NCI-H1092 treated with DMSO at 0.1 percent for 48 hours (cell line): ENCODE data around the gene EXOSC5.
"Not testable (repeated sequence)": the region's sequence is repeated elsewhere in the genome, so short reads cannot be mapped to it uniquely, and the experiment has no call there.

Experiments
- DNase-seq: peaks from one replicate; lab custom pipeline; 2025; lab: John Stamatoyannopoulos, UW

Gene EXOSC5

GRCh38 chr19:41426116-41426841 lies 29.1 kb upstream of the EXOSC5 start:
- DNase-seq = no peak

GRCh38 chr19:41425174-41426115 lies 28.3 kb upstream of the EXOSC5 start:
- no peak for DNase-seq

- no peak for DNase-seq
These were observed 27.4 kb upstream of the EXOSC5 start for GRCh38 chr19:41424335-41425173.

DNA sequence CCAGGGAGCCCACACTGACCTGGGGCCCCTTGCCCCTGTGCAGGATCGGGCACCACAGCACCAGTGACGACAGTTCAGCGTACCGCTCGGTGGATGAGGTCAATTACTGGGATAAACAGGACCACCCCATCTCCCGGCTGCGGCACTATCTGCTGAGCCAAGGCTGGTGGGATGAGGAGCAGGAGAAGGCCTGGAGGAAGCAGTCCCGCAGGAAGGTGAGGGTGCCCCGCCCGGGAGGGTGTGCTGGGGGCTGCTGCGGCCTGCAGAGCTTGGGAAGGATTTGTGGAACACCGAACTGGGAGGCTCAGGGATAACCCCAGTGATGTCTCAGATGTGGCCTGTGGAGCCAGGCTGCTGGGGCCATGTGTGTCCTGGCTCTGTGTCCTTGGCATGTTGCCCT lies 25.8 kb upstream of the EXOSC5 start:
- DNase-seq = no peak

DNA sequence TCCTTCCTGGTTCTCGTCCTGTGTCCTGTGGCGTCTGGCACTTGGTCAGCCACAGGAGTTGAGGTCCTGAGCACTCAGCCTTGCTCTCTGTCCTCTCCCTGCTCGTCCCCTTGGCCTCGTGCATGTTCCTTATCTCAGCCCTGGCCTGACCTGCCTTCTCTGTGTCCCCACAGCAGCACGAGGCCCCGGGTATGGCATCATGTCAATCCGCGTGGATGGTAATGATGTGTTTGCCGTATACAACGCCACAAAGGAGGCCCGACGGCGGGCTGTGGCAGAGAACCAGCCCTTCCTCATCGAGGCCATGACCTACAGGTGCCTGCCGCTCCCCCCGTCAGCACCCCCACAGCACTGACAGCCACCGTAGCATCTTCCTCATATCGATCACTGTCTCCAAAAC lies 25.3 kb upstream of the EXOSC5 start:
- no peak for DNase-seq

DNA sequence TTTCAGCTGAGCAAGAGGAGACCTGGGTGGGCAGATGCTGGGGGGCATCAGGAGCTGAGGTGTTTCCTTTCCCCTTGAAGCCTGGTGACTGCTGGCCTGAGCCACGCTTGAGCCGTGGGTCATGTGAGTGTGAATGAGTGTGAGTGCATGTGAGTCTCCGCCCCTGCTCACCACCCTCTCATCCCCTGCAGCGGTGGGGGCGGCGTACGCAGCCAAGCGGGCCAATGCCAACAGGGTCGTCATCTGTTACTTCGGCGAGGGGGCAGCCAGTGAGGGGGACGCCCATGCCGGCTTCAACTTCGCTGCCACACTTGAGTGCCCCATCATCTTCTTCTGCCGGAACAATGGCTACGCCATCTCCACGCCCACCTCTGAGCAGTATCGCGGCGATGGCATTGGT lies 24.8 kb upstream of the EXOSC5 start:
- no peak for DNase-seq

DNA sequence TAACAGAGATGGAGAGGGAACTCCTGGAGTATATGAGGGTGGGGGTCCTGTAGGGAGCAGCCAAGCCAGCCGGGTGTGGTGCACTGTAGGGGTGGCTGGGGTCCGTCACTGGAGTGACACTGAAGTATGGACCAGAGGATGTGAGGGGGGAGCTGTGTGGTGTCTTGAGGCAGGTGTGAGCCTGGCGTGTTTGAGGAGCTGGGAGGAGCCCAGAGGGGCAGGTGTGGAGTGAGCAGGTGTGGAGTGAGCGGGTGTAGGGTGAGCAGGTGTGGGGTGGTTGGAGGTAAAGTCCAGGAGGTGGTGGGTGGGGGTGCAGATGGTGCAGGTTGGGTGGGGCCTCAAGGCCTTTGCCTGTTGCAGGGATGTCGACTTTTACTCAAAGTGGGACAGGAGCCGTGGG lies 24.2 kb upstream of the EXOSC5 start:
- DNase-seq = no peak

DNA sequence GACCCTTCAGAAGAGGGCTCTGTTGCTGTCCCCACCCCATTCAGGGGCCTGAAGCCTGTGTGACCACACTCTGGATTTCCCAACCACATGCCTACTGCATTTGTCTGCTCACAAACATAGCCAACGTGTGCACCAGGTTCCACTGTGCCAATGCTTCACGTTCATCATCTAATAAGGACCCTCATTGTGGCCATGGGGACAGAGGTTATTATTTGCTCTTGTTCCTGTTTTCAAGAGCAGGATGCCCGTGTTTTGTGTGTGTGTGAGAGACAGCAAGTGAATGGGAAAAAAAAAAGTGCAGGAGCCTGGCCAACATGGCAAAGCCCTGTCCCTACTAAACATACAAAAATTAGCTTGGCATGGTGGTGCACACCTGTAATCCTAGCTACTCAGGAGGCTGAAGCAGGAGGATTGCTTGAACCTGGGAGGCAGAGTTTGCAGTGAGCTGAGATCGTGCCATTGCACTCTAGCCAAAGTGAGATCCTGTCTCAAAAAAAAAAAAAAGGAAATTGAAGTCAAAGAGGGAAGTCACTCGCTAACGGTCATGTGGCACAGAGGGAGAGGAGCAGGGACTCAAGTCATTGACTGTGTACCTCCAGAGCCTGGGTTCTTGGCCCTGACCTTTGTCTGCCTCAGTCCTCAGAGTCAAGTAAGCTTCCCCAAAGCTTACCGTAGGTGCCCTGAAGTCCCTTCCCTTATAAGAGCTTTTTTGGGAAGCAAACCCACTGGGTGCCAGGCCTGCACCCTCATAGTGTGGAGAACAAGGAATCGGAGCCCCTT lies 23.1 kb upstream of the EXOSC5 start:
- no peak for DNase-seq

GRCh38 chr19:41416194-41416674 lies 19.1 kb upstream of the EXOSC5 start:
- DNase-seq = no peak

GRCh38 chr19:41415154-41415571 lies 18.0 kb upstream of the EXOSC5 start:
- peak; percentile 23 for DNase-seq

GRCh38 chr19:41414461-41414860 lies 17.3 kb upstream of the EXOSC5 start:
- no peak for DNase-seq

DNA sequence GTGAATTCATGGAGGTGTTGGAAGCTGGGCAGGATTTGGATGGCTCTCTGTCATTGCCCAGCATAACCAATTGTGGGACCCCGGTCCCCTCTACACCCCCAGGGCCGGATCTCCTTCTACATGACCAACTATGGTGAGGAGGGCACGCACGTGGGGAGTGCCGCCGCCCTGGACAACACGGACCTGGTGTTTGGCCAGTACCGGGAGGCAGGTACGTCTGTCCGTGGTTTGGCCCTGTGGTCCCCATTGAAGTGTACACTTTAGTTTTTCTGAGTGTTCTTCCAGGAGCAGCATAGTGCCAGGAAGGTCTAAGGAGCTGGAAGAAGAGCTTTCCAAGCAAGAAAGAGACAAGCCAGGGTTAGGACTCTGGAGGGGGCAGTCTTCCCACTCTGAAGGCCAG lies 16.8 kb upstream of the EXOSC5 start:
- no peak for DNase-seq

- DNase-seq = no peak
These were observed 15.8 kb upstream of the EXOSC5 start for GRCh38 chr19:41412953-41413352.

- no peak for DNase-seq
These were observed 14.8 kb upstream of the EXOSC5 start for GRCh38 chr19:41411968-41412265.

DNA sequence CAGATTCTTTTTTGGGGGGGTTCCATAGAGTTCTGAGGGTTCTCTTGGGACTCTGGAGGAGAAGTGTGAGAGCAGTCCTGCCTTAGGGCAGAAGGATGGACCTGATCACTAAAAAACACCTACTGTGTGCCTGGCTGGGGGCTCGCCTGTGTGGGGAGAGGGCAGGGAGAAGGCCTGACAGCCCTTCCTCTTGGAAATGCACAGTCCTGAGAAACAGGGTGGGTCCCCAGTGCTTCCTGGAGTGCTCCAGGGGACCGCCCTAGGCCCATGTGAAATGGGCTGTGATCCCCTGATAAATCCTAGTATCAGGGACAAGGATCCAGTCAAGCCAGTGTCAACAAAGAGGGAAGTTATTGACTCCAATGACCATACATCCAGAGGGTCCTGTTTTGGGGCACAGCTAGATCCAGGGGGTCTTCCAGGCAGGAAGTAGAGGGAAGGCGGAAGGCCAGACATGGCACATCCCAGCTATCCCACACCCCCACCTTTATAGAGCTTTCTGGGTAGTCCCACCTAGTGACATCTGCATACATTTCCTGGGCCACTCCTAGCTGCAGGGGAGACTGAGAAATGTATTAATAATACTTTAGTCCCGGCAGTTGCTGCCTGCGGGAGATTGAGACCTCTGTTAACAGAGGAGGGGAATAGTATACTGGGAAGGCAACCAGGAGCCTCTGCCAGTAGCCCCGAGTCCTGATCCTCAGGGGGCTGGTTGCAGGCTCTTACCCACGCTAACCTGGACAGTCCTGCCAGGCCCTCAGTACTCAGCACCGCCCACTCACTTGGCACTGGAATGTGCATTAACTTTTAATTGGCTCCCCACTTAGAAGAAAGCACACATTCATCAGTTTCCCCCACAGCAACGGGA lies 14.2 kb upstream of the EXOSC5 start:
- DNase-seq = no peak

DNA sequence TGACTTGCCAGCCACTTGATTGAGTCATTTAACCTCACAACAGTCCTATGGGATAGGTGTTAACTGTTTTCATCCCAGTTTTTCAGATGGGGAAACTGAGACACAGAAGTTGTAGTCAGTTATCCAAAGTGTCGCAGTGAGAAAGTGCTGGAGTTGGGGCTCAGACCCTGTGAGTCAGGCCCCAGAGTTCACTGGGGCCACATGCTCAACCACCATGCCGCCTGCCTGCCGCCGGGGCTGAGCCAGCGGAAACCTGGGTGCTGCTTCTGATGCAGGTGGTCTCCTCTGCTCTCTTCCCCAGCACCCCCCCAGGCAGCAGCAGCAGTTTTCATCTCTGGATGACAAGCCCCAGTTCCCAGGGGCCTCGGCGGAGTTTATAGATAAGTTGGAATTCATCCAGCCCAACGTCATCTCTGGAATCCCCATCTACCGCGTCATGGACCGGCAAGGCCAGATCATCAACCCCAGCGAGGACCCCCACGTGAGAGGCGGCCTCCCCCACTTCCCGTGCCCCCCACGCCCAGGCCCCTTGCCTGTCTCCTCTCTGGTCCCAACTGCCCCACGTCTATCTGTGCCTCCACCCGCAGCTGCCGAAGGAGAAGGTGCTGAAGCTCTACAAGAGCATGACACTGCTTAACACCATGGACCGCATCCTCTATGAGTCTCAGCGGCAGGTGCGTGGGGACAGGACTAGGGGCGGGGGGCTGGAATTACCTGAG lies 13.3 kb upstream of the EXOSC5 start:
- DNase-seq = no peak

DNA sequence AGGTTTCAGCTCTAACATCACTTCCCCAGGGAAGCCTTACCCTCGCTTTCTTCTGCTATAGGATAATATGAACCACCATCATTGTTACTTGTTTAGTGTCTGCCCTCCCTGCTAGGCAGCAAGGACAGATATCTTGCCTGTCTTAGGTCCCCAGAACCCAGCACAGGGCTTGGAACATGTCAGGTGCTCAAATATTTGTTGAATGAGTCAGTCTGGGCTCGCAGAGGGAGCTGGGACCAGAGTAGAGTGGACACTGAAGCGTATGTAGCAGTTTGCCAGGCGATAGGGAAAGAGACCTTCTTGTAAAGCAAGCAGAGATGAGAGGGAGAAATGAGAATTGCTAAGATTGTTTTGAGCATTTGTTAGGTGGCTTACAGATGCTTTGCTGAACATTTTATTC lies 12.1 kb upstream of the EXOSC5 start:
- no peak for DNase-seq

DNA sequence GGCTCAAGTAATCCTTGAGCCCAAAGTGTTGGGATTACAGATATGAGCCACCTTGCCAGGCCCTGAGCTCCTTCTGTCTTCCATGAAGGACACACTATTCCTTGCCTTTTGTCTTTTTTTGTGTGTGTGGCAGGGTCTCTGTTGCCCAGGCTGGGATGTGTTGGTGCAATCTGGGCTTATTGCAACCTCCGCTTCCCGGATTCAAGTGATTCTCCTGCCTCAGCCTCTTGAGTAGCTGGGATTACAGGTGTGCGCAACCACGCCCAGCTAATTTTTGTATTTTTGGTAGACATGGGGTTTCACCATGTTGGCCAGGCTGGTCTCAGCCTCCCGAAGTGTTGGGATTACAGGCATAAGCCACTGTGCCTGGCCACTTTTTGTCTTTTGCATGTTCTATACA lies 11.7 kb upstream of the EXOSC5 start:
- not testable (repeated sequence) for DNase-seq

DNA sequence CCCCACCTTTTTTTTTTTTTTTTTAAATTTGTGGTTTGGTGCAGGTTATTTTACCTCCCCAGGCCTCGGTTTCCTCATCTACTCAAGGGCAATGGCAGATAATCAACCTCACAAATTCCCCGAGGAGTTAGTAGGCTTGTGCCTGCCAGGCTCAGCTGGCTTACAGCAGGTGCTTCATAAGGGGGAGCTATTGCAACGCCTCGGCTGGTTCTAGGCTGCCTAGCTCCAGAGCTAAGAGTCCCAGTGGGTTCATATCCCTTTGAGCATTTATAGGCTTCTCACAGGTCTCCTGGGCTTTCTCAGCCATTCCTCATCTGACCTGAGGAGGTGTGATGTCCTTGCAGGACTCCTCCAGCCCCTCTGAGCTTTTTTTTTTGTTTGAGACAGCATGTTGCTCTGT lies 11.1 kb upstream of the EXOSC5 start:
- DNase-seq = no peak

DNA sequence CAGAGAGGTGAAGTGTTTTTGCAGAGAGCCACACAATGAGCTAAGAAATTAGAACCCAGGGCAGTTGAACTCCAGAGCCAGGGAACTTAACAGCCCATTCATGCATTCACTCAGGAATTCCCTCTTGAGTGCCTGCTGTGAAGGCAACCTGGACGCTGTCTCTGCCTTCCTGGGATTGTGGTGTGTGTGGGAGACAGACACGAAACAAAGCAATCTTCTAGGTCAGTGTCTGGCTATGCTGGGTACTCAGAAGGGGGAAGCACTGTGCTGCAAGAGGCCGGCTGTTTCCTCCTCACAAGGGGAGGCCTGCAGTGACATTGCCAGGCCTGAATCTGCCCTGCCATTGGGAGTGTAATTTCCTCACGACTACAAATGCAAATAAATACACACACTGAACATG lies 10.1 kb upstream of the EXOSC5 start:
- DNase-seq = no peak
